22Rv1 (cell line): ENCODE measurements around the gene TRAIP.

Experiments used
- ZFX ChIP-seq: fragments of 450-650 bp; IDR thresholded peaks from 2 replicates; pipeline ENCODE4 v1.6.1; 2017; ENCODE audit warnings: antibody characterized with exemption, borderline replicate concordance
- TF ChIP-seq, protein P1 (sequence below): fragments of 450-650 bp; IDR thresholded peaks from 2 replicates; pipeline ENCODE4 v1.5.1; 2017; ENCODE audit warnings: mild to moderate bottlenecking

DNA sequence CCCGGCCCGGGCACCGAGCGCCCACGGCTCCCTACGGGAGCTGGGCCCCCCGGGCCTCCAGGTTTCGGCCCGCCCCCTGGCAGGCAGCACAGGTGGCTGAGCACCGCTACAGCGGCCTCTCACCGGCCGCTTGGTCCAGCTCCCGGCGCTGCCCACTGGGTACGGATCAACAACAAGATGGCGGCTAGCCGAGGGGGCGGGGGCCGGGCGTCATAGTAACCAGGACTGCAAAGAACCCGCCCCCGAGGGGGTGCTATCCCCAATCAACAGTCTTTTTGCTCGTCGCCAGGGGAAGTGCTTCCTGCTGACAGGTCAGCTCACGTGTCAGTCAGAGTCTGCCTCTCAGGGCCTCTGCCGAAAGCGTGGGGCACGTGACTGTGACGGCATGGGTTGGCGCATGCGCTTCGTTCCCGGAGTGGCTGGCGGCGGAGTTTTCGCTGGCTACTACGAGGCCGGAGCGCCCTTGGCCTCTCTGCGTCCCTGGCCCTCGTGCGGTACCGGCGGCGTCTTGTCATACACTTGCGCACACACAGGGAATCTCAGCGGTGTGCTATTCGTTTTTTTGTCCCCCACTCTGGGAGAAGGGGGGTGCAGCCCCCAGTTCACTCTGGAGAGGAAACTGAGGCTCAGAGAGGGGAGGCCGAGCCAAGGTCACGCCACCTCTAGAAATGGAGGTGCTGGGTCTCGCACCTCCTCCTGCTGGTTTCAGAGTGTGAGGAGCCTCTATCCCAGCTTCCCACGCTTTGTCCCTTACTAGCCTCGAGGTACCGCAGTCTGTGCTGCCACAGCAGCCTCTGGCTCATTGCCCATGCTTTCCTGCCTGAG is 69.8 kb downstream of the TRAIP start, which contains the start of gene IP6K1:
- TF ChIP-seq, protein P1, sequence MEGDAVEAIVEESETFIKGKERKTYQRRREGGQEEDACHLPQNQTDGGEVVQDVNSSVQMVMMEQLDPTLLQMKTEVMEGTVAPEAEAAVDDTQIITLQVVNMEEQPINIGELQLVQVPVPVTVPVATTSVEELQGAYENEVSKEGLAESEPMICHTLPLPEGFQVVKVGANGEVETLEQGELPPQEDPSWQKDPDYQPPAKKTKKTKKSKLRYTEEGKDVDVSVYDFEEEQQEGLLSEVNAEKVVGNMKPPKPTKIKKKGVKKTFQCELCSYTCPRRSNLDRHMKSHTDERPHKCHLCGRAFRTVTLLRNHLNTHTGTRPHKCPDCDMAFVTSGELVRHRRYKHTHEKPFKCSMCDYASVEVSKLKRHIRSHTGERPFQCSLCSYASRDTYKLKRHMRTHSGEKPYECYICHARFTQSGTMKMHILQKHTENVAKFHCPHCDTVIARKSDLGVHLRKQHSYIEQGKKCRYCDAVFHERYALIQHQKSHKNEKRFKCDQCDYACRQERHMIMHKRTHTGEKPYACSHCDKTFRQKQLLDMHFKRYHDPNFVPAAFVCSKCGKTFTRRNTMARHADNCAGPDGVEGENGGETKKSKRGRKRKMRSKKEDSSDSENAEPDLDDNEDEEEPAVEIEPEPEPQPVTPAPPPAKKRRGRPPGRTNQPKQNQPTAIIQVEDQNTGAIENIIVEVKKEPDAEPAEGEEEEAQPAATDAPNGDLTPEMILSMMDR, result no peak
- TF ChIP-seq ZFX, result no peak
